K562 (cell line): Measurements from ENCODE around the gene SEC23IP.

Source experiments
- SMARCA5 ChIP-seq: fragments of 450-650 bp; IDR thresholded peaks from 2 replicates; pipeline ENCODE4 v1.6.1; 2016
- TF ChIP-seq, protein P1 (sequence below): fragments of 250-450 bp; sonication (Bioruptor Pico); IDR thresholded peaks from 2 replicates; pipeline ENCODE4 v1.4.0; 2020; ENCODE audit warnings: mild to moderate bottlenecking, moderate library complexity
- TF ChIP-seq, protein P2 (sequence below), 3 experiments: IDR thresholded peaks in 2 of 3; conservative IDR thresholded peaks in 1 of 3; 2 replicates each; pipeline ENCODE4 v1.5.1; 2011 to 2012; ENCODE audit warnings: low read length in 3 of 3, mild to moderate bottlenecking in 3 of 3, control low read depth in 2 of 3, improper control_type of control experiment in 1 of 3, inconsistent platforms in 1 of 3, low read depth in 1 of 3, mixed read lengths in 1 of 3, moderate library complexity in 1 of 3; ENCODE audit not compliant: insufficient read depth in 2 of 3

DNA sequence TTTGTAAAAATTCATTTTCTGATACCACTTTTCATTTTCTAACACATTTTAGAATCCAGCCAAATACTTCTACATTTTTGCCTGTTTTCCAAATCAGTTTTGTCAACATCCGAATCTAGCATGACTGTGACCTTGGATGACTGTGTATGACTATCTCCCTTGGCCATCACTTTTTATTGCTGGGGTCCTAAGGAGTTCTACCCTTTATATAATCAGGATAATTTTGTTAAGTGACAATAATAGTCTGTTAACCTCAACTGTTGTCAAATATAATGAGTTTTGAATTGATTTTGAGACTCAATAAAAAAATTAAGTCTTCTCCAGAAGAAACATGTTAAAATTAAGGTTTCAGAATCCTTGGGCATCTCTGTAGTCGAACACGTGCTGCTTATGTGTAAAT is 53.3 kb downstream of the SEC23IP start:
- TF ChIP-seq, protein P1, sequence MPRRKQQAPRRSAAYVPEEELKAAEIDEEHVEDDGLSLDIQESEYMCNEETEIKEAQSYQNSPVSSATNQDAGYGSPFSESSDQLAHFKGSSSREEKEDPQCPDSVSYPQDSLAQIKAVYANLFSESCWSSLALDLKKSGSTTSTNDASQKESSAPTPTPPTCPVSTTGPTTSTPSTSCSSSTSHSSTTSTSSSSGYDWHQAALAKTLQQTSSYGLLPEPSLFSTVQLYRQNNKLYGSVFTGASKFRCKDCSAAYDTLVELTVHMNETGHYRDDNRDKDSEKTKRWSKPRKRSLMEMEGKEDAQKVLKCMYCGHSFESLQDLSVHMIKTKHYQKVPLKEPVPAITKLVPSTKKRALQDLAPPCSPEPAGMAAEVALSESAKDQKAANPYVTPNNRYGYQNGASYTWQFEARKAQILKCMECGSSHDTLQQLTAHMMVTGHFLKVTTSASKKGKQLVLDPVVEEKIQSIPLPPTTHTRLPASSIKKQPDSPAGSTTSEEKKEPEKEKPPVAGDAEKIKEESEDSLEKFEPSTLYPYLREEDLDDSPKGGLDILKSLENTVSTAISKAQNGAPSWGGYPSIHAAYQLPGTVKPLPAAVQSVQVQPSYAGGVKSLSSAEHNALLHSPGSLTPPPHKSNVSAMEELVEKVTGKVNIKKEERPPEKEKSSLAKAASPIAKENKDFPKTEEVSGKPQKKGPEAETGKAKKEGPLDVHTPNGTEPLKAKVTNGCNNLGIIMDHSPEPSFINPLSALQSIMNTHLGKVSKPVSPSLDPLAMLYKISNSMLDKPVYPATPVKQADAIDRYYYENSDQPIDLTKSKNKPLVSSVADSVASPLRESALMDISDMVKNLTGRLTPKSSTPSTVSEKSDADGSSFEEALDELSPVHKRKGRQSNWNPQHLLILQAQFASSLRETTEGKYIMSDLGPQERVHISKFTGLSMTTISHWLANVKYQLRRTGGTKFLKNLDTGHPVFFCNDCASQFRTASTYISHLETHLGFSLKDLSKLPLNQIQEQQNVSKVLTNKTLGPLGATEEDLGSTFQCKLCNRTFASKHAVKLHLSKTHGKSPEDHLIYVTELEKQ (CRISPR knock-in tag) = no peak
- no peak for TF ChIP-seq SMARCA5
- TF ChIP-seq, protein P2, sequence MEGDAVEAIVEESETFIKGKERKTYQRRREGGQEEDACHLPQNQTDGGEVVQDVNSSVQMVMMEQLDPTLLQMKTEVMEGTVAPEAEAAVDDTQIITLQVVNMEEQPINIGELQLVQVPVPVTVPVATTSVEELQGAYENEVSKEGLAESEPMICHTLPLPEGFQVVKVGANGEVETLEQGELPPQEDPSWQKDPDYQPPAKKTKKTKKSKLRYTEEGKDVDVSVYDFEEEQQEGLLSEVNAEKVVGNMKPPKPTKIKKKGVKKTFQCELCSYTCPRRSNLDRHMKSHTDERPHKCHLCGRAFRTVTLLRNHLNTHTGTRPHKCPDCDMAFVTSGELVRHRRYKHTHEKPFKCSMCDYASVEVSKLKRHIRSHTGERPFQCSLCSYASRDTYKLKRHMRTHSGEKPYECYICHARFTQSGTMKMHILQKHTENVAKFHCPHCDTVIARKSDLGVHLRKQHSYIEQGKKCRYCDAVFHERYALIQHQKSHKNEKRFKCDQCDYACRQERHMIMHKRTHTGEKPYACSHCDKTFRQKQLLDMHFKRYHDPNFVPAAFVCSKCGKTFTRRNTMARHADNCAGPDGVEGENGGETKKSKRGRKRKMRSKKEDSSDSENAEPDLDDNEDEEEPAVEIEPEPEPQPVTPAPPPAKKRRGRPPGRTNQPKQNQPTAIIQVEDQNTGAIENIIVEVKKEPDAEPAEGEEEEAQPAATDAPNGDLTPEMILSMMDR (IDR thresholded peaks at IDR 0.05 in 2 of 3, conservative IDR thresholded peaks at IDR 0.05 in 1 of 3; ENCODE audit: insufficient read depth in 2 of 3, low read depth in 1 of 3, low read length in 3 of 3) = no peak
